HG02623 (cell line): ENCODE measurements around the gene DTX3L.
A peak's percentile ranks its signal among the peaks of the same experiment; 100 is the strongest.
"Not testable (repeated sequence)": the region's sequence is repeated elsewhere in the genome, so short reads cannot be mapped to it uniquely, and the experiment has no call there.

Experiments used
- ATAC-seq: cut with Tn5 transposase; IDR thresholded peaks from one replicate; pipeline ENCODE4 v1.9.1; 2021; ENCODE audit warnings: moderate library complexity; ENCODE audit not compliant: unreplicated experiment

DTX3L gene

DNA sequence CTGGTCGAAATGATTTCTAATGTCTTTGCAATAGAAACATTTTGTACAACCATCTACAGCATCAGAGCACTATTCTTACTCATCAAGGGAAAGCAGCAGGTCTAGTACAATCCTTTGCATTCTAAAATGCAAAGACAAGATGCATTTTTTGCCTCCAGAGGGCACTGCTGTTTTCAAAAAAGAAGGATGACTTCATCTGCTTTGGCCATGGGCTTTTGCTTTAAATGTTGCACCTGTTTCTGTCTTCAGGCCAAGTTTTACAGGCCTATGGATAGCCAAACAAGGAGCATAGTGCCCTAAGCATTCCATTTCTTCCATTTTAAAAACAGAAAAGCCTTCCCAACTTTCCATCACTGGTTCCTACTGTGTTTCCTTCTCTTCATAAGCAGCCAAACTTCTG, 3.5 kb upstream of the DTX3L start:
- ATAC-seq, result peak; percentile 24

DNA sequence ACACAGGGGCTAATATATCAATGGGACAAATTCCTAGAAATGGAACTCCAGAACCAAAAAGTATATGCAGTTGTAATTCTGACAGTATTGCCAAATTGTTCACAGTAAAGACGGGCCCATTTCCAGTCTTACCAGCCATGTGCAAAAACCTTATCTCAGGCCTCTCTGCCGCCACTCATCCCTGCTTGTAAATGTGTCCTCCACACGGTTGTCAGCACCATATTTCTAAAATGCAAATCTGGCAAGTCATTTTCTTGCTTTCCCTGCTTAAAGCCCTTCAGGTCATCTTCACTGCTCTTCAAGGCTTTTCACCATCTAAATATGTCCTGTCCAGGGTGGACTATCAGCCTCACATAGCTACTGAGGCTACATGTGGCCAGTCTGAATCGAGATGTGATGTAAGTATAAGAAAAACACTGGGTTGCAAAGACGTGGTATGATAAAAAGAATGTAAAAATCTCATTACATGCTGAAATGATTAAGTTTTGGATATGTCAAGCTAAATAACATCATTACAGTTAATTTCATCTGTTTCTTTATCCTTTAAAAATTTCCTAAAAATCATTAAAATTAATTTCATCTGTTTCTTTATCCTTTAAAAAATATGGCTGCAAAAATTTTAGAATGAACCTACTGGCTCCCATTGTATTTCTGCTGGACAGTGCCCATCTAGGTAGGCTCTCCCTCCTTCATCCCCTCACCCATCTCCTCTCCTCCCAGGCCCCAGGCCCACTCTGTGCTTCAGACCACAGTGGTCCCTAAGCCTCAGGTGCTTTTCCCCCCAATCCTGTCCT, 1.0 kb upstream of the DTX3L start:
- no peak for ATAC-seq

DNA sequence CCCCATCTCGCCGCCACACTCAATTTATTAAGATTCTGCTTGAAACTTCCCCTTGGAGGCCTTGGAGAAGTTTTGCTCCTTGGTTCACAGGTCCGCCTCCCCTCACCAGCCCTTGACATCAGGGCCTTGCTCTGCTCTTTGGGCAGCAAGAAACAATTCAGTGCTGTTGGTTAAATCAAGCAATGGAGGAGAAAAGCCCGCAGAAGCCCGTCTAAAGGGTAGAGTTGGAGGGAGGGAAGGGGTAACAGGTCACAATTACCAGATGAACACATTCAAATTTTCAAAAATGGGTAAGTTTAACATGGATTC, 467 bp upstream of the DTX3L start:
- ATAC-seq, result no peak

DNA sequence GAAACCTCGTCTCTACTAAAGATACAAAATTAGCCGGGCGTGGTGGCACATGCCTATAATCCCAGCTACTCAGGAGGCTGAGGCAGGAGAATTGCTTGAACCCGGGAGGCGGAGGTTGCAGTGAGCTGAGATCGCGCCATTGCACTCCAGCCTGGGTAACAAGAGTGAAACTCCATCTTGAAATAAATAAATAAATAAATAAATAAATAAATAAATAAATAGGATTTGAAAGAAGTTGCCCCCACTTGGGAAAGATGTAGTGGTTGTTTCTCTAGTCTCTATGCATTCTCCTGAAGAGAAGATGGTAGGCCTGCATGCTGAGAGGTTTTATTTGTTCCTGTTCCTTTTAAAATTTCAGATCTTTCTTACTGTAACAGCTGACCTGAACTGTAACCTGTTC, 4.0 kb downstream of the DTX3L start:
- not testable (repeated sequence) for ATAC-seq

DNA sequence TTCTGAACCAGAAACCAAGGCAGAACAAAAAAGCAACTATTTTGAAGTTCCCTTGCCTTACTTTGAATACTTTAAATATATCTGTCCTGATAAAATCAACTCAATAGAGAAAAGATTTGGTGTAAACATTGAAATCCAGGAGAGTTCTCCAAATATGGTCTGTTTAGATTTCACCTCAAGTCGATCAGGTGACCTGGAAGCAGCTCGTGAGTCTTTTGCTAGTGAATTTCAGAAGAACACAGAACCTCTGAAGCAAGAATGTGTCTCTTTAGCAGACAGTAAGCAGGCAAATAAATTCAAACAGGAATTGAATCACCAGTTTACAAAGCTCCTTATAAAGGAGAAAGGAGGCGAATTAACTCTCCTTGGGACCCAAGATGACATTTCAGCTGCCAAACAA, 4.6 kb downstream of the DTX3L start:
- no peak for ATAC-seq

DNA sequence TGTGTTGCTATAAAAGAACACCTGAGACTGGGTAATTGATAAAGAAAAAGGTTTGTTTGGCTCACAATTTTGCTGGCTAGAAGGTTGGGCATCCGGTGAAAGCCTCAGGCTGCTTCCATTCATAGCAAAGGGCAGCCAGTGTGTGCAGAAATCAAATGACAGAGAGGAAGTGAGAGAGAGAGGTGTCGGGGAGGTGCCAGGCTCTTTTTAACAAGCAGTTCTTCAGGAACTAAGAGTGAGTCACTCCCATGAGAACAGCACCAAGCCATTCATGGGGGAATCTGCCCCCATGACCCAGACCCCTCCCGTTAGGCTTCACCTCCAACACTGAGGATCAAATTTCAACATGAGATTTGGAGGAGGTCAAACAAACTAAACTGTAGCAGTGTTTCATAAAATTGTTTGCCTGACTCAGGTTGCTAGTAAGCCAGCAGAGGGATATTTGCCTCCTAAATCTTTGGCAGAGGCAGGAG, 8.8 kb downstream of the DTX3L start:
- peak; percentile 29 for ATAC-seq

DNA sequence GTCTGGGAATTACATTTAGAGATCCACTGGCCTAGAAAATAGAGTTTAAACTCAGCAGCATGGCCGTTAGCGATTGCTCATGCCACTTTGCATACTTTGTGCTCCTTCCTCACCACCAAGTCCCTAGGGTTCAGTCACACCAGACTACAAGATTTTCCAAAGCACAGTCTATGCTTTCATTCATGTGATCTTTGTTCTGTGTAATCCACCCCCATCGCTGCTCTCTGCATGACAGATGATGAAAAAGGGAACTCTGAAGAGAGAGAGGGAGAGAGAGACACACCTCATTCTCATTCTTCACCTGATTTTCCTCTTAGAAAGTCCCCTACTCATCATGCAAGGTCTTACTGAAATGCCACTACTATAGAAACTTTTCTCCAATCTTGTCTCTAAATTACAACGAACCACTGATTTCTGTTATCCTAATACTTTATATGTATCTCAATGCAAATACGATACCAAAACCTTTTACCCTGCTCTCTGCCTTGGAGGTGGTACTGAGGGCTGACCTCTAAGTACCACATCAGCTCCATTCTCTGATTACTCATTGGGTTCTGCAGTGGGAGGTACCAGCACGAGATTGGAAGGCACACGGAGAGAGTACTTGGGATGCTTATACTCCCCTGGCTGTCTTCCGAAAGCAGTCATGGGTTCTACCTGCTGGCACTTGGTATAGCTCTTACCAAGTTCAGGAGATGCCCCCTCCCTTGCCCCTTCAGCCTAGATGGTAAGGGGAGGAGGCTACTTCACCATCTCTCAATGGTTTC, 12.2 kb downstream of the DTX3L start:
- ATAC-seq, result peak; percentile 84

DNA sequence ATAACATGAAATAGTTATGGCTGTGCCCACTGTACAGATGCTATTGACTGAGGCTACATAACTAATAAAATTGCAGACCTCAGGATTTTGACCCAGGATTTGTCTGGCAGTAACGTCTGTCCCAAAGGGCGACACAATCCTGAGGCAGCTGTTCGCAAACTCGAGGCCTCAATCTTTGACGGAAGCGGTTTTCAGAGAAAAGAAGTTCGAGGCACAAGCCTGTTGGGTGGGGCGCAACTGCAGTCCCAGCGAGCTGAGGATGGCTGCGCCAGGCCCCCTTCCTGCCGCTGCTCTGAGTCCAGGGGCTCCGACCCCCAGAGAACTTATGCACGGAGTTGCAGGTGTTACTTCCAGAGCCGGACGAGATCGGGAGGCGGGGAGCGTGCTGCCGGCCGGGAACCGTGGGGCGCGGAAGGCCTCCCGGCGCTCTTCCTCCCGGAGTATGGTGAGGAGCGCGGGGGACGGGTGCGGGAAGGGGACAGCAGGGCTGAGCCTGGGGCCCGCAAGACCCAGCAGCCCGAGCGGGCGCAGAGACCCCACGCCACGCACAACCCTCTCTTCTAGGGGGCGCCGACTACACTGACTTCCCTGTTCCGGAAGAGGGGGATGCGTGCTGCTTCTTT, 13.4 kb downstream of the DTX3L start, which contains the start of gene PARP15:
Gene PARP15 (plus strand): TSS at position 242 of the 623 bp plus-strand sequence. CDS start 18 bp downstream, at position 260.
- no peak for ATAC-seq

DNA sequence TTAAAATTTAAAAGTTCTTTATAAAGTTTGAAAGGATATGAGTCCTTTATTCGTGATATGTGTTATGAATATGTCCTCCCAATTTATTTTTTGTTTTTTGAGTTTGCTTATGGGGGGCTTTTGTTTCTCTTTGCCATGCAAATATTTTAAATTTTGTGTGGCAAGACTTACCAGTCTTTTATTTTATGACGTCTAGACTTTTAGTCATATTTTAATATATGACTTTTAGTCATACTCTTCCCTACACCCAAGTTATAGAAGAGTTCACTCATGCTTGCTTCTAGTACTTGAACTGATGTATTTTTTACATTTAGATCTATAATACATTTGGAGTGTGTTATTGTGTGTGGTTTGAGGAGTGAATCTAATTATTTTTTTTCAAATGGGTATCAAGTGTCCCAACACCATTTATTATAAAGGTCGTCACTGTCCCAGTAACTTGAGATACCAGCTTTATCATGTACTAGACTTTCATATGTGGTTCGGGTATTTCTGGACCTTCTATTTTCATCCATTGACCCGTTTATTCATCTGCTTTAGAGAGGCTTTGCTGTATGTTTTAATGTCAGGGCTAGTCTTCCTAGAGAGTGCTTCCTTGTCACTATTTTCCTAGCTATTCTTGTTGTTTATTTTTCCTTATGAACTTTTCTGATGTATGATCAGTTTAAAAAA, 14.1 kb downstream of the DTX3L start:
- no peak for ATAC-seq

DNA sequence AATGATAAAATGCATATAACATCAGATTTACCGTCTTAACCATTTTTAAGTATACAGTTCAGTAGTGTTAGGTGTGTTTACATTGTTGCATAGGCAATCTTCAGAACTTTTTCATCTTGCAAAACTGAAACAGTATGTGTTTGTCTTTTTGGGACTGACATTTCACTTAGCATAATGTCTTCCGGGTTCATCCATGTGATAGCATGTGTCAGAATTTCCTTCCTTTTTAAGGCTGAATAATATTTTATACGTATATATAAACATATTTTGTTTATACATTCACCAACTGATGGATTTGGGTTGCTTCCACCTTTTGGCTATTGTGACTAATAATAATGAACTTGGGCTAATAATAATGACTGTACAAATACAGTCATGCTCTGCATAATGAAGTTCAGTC, 16.3 kb downstream of the DTX3L start:
- ATAC-seq, result no peak

DNA sequence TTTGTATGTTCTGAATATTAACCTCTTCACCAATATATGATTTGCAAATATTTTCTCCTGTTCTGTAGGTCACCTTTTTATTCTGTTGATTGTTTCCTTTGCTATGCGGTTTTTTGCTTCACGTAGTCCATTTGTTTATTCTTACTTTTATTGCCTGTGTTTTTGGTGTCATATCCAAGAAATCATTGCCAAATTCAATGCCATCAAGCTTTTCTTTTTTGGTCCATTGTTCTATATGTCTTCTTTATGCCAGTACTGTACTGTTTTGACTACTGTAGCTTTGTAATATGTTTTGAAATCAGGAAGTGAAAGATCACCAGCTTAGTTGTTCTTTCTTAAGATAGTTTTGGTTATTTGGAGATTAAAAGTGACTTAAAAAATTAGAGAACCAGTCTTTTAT, 17.5 kb downstream of the DTX3L start:
- ATAC-seq, result no peak

DNA sequence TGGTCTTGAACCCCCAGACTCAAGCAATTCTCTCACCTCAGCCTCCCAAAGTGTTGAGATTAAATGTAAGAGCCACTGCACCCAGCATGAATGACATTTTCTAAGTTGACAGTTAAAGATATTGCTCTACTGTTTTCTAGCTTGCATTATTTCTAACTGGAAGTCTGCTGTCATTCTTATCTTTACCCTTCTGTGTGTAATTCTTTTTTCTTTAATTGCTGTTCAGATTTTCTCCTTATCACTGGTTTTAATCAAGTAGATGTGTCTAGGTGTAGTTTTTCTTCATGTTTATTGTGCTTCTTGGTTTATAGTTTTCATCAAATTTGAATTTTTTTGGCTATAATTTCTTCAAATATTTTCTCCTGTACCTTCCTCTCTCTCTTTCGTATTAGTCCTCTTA, 18.3 kb downstream of the DTX3L start:
- no peak for ATAC-seq

DNA sequence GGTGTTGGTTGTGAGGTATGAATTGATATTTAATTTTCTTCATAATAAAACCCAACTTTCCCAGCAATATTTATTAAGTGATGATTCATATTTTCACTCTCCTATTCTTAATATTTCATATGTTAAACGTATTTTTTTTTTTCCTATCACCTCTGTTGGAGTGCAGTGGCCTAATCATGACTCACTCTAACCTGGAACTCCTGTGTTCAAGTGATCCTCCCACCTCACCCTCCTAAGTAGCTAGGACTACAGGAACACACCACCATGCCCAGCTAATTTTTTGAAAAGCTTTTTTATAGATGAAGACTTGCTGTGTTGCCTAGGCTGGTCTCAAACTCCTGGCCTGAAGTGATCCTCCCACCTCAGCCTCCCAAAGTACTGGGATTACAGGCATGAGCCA, 22.0 kb downstream of the DTX3L start:
- ATAC-seq, result no peak

DNA sequence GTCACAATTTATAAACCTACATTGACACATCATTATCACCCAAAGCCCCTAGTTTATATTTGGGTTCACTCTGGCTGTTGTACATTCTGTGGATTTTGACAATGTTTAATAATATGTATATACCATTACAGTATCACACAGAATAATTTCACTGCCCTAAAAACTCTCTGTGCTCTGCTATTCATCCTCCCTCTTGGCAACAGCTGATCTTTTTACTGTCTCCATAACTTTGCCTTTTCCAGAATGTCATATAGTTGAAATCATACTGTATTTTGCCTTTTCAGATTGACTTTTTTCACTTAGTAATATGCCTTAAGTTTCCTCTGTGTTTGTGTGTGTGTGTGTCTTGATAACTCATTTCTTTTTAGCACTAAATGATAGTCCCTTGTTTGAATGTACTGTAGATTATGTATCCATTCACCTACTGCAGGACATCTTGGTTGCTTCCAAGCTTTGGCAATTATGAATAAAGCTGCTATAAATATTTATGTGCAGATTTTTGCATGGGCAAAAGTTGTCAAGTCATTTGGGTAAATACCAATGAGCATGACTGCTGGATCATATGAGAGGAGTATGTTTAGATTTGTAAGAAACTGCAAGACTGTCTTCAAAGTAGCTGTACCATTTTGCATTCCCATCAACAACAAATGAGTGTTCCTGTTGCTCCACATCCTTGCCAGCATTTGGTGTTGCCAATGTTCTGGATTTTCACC, 22.8 kb downstream of the DTX3L start:
- no peak for ATAC-seq

DNA sequence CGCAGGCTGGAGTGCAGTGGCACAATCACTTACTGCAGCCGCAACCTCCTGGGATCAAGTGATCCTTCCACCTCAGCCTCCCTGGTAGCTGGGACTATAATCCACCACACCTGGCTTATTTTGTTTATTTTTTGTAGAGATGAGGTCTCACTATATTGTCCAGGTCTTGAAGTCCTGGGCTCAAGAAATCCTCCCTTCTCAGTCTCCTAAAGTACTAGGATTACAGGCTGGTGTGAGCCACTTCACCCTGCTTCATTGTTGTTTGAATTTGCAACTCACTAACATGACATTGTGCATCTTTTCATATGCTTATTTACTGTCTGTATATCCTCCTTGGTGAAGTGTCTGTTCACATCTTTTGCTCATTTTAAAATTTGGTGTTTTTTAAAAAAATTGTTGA, 23.4 kb downstream of the DTX3L start:
- ATAC-seq, result no peak

DNA sequence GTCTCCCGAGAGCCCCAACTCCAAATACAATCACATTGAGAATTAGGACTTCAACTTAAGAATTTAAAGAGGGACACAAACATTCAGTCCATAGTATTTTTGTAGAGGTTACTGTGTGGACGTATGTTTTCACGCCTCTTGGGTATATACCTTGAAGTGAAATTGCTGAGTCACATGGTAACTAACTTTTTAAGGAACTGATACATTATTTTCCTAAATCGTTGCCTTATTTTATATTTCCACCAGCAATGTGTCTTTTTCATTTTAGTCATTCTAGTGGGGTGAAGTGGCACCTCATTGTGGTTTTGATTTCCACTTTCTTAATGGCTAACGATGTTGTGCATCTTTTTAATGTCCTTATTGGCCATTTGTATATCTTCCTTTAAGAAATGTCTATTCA, 25.2 kb downstream of the DTX3L start:
- ATAC-seq, result no peak

DNA sequence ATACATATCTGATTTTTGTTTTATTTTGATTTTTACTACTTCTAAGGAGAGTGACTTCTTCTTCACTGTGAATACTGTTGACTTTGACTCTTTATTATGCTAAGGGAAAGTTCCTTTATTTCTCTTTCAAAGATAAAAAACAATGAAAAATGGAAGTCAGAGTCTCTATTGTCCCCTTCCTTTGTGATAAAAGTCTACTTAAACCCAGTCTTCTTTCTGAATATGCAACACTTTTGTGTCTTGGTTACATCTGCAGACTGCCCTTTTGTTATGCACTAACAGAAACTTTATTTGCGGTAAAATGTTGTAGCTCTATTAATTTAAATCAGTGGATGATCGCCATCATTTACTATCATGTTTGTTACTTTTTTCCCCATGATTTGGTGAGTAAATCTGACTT, 26.5 kb downstream of the DTX3L start:
- ATAC-seq, result no peak

DNA sequence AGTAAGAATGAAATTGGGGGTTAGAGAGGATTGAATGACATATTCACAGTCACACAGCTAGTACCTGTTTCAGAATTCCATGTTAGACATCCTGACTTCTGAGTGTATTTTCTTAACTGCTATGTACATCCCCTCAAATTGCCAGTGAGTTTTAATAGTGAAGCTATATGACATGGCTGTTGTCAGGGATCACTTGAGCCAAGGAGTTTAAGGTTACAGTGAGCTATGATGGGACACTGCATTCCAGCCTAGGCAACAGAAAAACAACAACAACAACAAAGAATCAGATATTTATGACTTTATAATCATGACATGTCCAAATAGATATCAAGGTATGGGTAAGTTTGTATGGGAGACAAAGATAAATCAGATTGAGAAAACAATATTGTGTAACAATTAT, 29.9 kb downstream of the DTX3L start:
- no peak for ATAC-seq

DNA sequence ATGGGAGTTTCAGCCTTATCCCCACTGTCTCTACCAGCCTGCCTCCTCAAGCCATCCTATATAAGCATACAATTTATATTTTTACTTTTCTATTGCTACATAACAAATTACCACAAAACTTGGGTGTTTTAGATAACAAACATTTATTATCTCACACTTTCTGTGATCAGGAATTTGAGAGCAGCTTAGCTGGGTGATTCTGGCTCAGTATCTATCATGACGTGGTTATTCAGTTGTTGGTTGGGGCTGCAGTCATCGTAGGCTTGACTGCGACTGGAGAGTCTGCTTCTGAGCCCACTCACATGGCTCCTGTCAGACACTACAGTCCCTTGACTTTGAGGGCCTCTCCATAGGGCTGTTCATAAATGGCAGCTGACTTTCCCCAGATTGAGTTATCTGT, 34.0 kb downstream of the DTX3L start:
- no peak for ATAC-seq

DNA sequence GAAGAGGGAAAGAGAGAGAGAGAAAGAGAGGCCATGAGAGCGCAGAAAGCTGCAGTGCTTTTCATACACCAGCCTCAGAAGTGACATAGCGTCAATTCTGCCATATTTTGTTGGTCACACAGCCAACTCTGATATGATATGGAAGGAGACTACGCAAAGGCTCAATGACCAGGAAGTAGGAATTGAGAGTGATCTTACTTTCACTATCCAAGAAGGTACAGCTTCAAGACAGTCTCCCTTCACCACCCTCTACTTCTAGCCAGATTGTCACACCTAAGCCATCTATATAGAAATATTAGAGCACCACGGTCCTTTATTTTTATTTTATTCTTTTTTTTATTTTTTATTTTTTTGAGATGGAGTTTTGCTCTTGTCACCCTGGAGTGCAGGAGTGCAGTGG, 34.4 kb downstream of the DTX3L start:
- no peak for ATAC-seq
